Prostate gland (tissue), 2 donors: ENCODE measurements around the gene LAPTM4A.
"Not testable (repeated sequence)": the region's sequence is repeated elsewhere in the genome, so short reads cannot be mapped to it uniquely, and the experiment has no call there.

Source experiments
- POLR2A ChIP-seq: fragments of 450-650 bp; IDR thresholded peaks from one replicate; pipeline ENCODE4 v1.6.1; 2016; ENCODE audit warnings: antibody characterized with exemption, mild to moderate bottlenecking
- POLR2AphosphoS5 ChIP-seq: sonication (generic); formaldehyde crosslinking; IDR thresholded peaks from one replicate; pipeline ENCODE4 v1.6.1; 2017; ENCODE audit warnings: antibody characterized with exemption
- TF ChIP-seq, protein P1 (sequence below), 4 experiments: fragments of 200-600 bp in 2 of 4; fragments of 450-650 bp in 2 of 4; sonication (generic) in 2 of 4; IDR thresholded peaks; 1 replicate in 3 of 4; 2 replicates in 1 of 4; pipeline ENCODE4 v1.5.1; 2016 to 2019; ENCODE audit warnings: antibody characterized with exemption in 4 of 4, mild to moderate bottlenecking in 2 of 4, moderate library complexity in 2 of 4

DNA sequence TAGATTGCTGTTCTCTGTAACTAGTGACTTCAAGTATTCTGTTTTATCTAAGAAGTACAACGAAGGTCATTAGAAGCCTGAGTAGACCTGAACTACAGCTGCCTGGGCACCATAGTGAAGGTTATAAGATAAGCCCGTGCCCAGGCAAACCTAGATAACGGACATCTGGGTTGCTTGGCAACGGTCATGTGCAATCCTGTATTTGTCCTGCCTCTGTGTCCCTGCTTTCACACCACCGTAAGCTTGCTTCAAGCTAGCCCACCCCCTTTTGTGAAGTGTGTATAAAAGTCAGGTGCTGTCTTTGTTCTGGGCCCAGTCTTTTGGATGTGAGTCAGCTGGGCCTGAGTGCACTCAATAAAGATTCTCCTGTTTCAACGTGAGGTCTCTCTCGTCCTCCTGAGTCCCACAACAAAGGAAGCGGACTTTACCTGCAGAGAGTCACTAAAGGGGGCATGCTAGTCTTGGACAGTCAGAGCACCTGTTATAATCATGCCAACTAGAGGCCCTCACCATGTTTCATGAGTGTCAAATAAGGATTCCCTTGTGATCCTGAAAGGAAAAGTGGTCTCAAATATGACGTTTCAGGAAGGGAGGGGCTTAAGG is 22.7 kb upstream of the LAPTM4A start:
- TF ChIP-seq, protein P1, sequence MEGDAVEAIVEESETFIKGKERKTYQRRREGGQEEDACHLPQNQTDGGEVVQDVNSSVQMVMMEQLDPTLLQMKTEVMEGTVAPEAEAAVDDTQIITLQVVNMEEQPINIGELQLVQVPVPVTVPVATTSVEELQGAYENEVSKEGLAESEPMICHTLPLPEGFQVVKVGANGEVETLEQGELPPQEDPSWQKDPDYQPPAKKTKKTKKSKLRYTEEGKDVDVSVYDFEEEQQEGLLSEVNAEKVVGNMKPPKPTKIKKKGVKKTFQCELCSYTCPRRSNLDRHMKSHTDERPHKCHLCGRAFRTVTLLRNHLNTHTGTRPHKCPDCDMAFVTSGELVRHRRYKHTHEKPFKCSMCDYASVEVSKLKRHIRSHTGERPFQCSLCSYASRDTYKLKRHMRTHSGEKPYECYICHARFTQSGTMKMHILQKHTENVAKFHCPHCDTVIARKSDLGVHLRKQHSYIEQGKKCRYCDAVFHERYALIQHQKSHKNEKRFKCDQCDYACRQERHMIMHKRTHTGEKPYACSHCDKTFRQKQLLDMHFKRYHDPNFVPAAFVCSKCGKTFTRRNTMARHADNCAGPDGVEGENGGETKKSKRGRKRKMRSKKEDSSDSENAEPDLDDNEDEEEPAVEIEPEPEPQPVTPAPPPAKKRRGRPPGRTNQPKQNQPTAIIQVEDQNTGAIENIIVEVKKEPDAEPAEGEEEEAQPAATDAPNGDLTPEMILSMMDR (IDR thresholded peaks at IDR 0.05) = not testable (repeated sequence)
- TF ChIP-seq POLR2A, POLR2AphosphoS5: not testable (repeated sequence)
